Thymus (tissue), 14 donors: Measurements from ENCODE around the gene IFTAP. TPM values are rescaled to one million over a fixed set of nuclear protein-coding genes. Genes with fewer than 3 reads are reported as not detected.
"Not testable (repeated sequence)": the region's sequence is repeated elsewhere in the genome, so short reads cannot be mapped to it uniquely, and the experiment has no call there.

Experiments
- DNase-seq, 9 donors: peaks; one replicate each; pipeline ENCODE4 v3.0.0-alpha.2; 2013; ENCODE audit warnings: low spot score in 9 of 9, low read depth in 6 of 9, missing footprints in 1 of 9
- H3K27ac ChIP-seq, 2 donors: one replicate each; pipeline ENCODE4 v1.5.1; 2013; ENCODE audit warnings: control low read depth in 1 of 2, low read depth in 1 of 2, low read length in 1 of 2, mild to moderate bottlenecking in 1 of 2, moderate library complexity in 1 of 2
- H3K27me3 ChIP-seq, 2 donors: one replicate each; pipeline ENCODE4 v1.5.1; 2013; ENCODE audit warnings: low read length in 1 of 2; ENCODE audit not compliant: control insufficient read depth in 2 of 2, insufficient read depth in 1 of 2
- H3K36me3 ChIP-seq, 2 donors: one replicate each; pipeline ENCODE4 v1.5.1; 2013; ENCODE audit warnings: low read length in 1 of 2, mild to moderate bottlenecking in 1 of 2, moderate library complexity in 1 of 2; ENCODE audit not compliant: control insufficient read depth in 2 of 2, insufficient read depth in 2 of 2
- H3K4me1 ChIP-seq, 2 donors: one replicate each; pipeline ENCODE4 v1.5.1; 2013; ENCODE audit warnings: low read length in 2 of 2; ENCODE audit not compliant: control insufficient read depth in 2 of 2, insufficient read depth in 2 of 2
- H3K4me3 ChIP-seq, 2 donors: one replicate each; pipeline ENCODE4 v1.5.1; 2013; ENCODE audit warnings: low read length in 2 of 2, control low read depth in 1 of 2, mild to moderate bottlenecking in 1 of 2
- H3K9me3 ChIP-seq, 2 donors: one replicate each; pipeline ENCODE4 v1.5.1; 2013; ENCODE audit warnings: low read length in 1 of 2, mild to moderate bottlenecking in 1 of 2; ENCODE audit not compliant: control insufficient read depth in 2 of 2, insufficient read depth in 1 of 2
- WGBS: extraction: QIAGEN DNeasy Blood & Tissue Kit; methylation state at CpG from one replicate; pipeline ENCODE4 v1.1.7; 2013; 5-methylcytosine and 5-hydroxymethylcytosine counted together
- long read RNA-seq, 10 donors: transcript quantifications; one replicate each; lab custom pipeline, GENCODE V29; 2026
- polyA plus RNA-seq: library from polyadenylated mRNA; stranded (reverse); fragments of 200-250 nt; gene quantifications from one replicate; pipeline ENCODE4 v1.2.3, GENCODE V29; 2013
- total RNA-seq: library from RNA; stranded (reverse); fragments of 120-200 nt; gene quantifications from one replicate; pipeline ENCODE4 v1.2.4, GENCODE V29; 2013
- donor health status: healthy.

IFTAP gene, protein sequence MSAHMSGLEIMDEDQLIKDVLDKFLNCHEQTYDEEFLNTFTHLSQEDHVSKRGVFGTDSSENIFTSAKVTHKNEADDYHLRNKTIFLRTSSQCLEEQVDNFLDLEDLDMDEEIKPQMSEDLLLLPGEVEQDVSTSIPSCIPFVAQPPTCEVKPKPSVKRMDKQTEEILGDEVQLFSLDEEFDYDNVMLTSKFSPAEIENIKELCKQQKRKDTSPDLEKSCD
- total RNA-seq: 22.5 TPM
- polyA plus RNA-seq: 31.8 TPM
- long read RNA-seq, donor 1, partial matches to known transcripts: 0 of 1 reads
- long read RNA-seq, donor 1, other reads (novel, unspliced or antisense): 0 of 1 reads
- long read RNA-seq, donor 2: 0 reads
- long read RNA-seq, donor 3, transcript C11orf74-201 (6 exons, 863 nt): major isoform, 5 of 10 reads
- long read RNA-seq, donor 3, partial matches to known transcripts: 0 of 10 reads
- long read RNA-seq, donor 3, other reads (novel, unspliced or antisense): 0 of 10 reads
- long read RNA-seq, donor 4, partial matches to known transcripts: 0 of 4 reads
- long read RNA-seq, donor 4, other reads (novel, unspliced or antisense): 0 of 4 reads
- long read RNA-seq, donor 5, transcript C11orf74-201 (6 exons, 863 nt): major isoform, 7 of 19 reads
- long read RNA-seq, donor 5, transcript C11orf74-208 (6 exons, 694 nt): minor isoform, 6 of 19 reads
- long read RNA-seq, donor 5, partial matches to known transcripts: 0 of 19 reads
- long read RNA-seq, donor 5, other reads (novel, unspliced or antisense): 0 of 19 reads
- long read RNA-seq, donor 6, partial matches to known transcripts: 0 of 7 reads
- long read RNA-seq, donor 6, other reads (novel, unspliced or antisense): 0 of 7 reads
- long read RNA-seq, donor 7, partial matches to known transcripts: 0 of 7 reads
- long read RNA-seq, donor 7, other reads (novel, unspliced or antisense): 0 of 7 reads
- long read RNA-seq, donor 8, partial matches to known transcripts: 0 of 3 reads
- long read RNA-seq, donor 8, other reads (novel, unspliced or antisense): 0 of 3 reads
- long read RNA-seq, donor 9, partial matches to known transcripts: 0 of 3 reads
- long read RNA-seq, donor 9, other reads (novel, unspliced or antisense): 0 of 3 reads
- long read RNA-seq, donor 10, partial matches to known transcripts: 0 of 7 reads
- long read RNA-seq, donor 10, other reads (novel, unspliced or antisense): 0 of 7 reads

- 3% methylated on average over 29 of the region's 29 CpGs for WGBS
- Histone ChIP-seq H3K36me3 (peaks cover 10 to 32% of the 10 kb centered on the region in 2 donors), H3K4me1 (peaks cover 0 to 18% of the 10 kb centered on the region in 2 donors), H3K9me3 (no peaks in the 10 kb centered on the region), H3K27me3 (no peaks in the 10 kb centered on the region), H3K27ac (peak within 1 kb of the TSS; percentile 90 to 98), H3K4me3 (peak within 1 kb of the TSS; percentile 75 to 94)
- peak in 1 of 9 donors; percentile 79 for DNase-seq
These were observed at the start of gene IFTAP for GRCh38 chr11:36594316-36594989. IFTAP (plus strand) TSS chr11:36594502; CDS start chr11:36610104, 15,602 bp downstream.

DNA sequence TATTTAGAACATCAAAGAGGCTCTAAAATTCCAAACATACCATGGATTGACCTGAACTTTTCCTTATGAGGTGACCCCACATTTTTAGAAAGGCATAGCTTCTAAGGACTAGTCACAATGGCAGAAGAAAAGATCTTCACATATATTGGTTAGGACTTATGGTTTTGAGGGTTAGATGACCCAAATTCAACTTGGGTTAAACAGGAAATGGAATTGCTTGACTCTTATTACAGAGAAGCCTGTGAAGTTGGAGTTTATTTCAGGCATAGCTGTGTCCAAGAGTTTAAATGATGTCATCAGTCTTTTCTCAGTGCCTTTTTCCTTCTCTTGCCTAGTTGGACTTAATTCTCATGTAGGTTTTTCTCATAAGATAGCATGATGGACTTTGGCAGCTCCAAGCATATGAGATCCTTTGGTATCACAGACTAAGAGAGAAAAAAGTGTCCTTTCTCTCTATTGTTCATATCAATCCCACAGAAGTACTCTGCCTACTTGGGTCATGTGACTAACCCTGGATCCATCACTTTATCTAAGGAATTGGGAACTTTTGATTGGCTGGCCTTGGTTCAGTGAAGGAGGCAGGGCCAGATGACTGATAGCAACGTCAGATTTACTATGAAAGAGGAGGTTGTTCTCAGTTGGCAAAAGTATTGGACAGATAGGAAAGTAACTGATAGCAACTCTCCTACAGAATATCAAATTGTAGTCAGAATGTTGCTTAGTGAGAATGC is 43.8 kb upstream of the IFTAP start:
- Histone ChIP-seq H3K27me3 (no peaks in the 10 kb centered on the region), H3K36me3 (no peaks in the 10 kb centered on the region), H3K27ac (no peak overlapping the region), H3K4me1 (no peaks in the 10 kb centered on the region), H3K9me3 (no peaks in the 10 kb centered on the region), H3K4me3 (no peak overlapping the region)
- WGBS: 93% methylated on average over 1 of the region's 1 CpG
- DNase-seq: no peak

- not testable (repeated sequence) for H3K4me3 ChIP-seq
These were observed 36.9 kb upstream of the IFTAP start for GRCh38 chr11:36557390-36557789.

DNA sequence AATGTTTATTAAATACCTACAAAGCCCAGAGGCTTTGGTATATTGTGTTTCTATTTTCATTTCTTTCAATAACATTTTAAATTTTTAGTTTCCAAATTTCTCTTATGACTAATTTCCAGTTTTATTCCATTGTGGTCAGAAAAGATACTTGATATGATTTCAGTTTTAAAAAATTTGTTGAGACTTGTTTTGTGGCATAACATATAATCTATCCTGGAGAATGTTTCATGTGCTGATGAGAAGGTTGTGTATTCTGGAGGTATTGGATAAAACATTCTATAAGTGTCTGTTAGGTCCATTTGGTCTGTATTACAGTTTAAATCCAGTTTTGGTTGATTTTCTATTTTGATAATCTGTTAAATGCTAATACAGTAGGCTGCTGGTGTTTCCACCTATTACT is 36.3 kb upstream of the IFTAP start:
- Histone ChIP-seq H3K27me3 (no peaks in the 10 kb centered on the region), H3K4me3 (no peak overlapping the region), H3K9me3 (peaks cover 1 to 7% of the 10 kb centered on the region in 2 donors), H3K27ac (peak overlapping the region in 1 of 2 donors; percentile 84), H3K4me1 (peaks cover 3 to 6% of the 10 kb centered on the region in 2 donors), H3K36me3 (no peaks in the 10 kb centered on the region)
- DNase-seq: no peak

More at GRCh38 chr11:36557390-36557789, 36.9 kb upstream of the IFTAP start:
- not testable (repeated sequence) for H3K9me3 ChIP-seq, H3K27ac ChIP-seq, H3K4me1 ChIP-seq, H3K36me3 ChIP-seq, DNase-seq, H3K27me3 ChIP-seq
- over 99% methylated on average over 14 of the region's 17 CpGs for WGBS

GRCh38 chr11:36558571-36559413 is 35.5 kb upstream of the IFTAP start:
- DNase-seq: peak in 1 of 9 donors; percentile 65
- 35% methylated on average over 4 of the region's 4 CpGs for WGBS
- Histone ChIP-seq H3K27me3 (no peaks in the 10 kb centered on the region), H3K27ac (peak overlapping the region in 1 of 2 donors; percentile 84), H3K9me3 (peaks cover 1 to 7% of the 10 kb centered on the region in 2 donors), H3K36me3 (no peaks in the 10 kb centered on the region), H3K4me1 (peaks cover 3 to 9% of the 10 kb centered on the region in 2 donors), H3K4me3 (no peak overlapping the region)

- peaks cover 17 to 38% of the 10 kb centered on the region in 2 donors for H3K4me1 ChIP-seq
- H3K27me3 ChIP-seq: peaks cover 0 to 3% of the 10 kb centered on the region in 2 donors
- H3K4me3 ChIP-seq: peak overlapping the region; percentile 40
- H3K36me3 ChIP-seq: no peaks in the 10 kb centered on the region
- DNase-seq: peak in 5 of 9 donors; percentile 78 to 94 (median 83)
- H3K27ac ChIP-seq: peak overlapping the region in 1 of 2 donors; percentile 67
- 15% methylated on average over 15 of the region's 15 CpGs for WGBS
- peaks cover 1 to 7% of the 10 kb centered on the region in 2 donors for H3K9me3 ChIP-seq
These were observed 29.8 kb upstream of the IFTAP start for GRCh38 chr11:36564376-36565030.

GRCh38 chr11:36565031-36565610 is 29.2 kb upstream of the IFTAP start:
- Histone ChIP-seq H3K4me3 (peak overlapping the region; percentile 40), H3K4me1 (peaks cover 17 to 36% of the 10 kb centered on the region in 2 donors), H3K36me3 (no peaks in the 10 kb centered on the region), H3K27me3 (peaks cover 0 to 3% of the 10 kb centered on the region in 2 donors), H3K27ac (peak overlapping the region; percentile 4 to 67), H3K9me3 (peaks cover 1 to 4% of the 10 kb centered on the region in 2 donors)
- no peak for DNase-seq
- 77% methylated on average over 6 of the region's 6 CpGs for WGBS
